Liver (tissue), 3 donors: ENCODE results near the gene CANX.

Source experiments
- JUND ChIP-seq, 2 donors: IDR thresholded peaks; 2 replicates each; pipeline ENCODE4 v1.6.1; 2016; ENCODE audit warnings: antibody characterized with exemption in 2 of 2
- RAD21 ChIP-seq, 2 donors: IDR thresholded peaks; 2 replicates each; pipeline ENCODE4 v1.6.1; 2016; ENCODE audit warnings: antibody characterized with exemption in 2 of 2, mild to moderate bottlenecking in 2 of 2
- SP1 ChIP-seq: IDR thresholded peaks from 2 replicates; pipeline ENCODE4 v1.6.1; 2018; ENCODE audit warnings: antibody characterized with exemption, mild to moderate bottlenecking
- TF ChIP-seq, protein P1 (sequence below): fragments of 150-350 bp; IDR thresholded peaks from 2 replicates; pipeline ENCODE4 v1.5.1; 2017; ENCODE audit warnings: improper control_type of control experiment, low read depth, low read length; ENCODE audit not compliant: missing input control
- donor health status: healthy.
- donor health status: healthy.

DNA sequence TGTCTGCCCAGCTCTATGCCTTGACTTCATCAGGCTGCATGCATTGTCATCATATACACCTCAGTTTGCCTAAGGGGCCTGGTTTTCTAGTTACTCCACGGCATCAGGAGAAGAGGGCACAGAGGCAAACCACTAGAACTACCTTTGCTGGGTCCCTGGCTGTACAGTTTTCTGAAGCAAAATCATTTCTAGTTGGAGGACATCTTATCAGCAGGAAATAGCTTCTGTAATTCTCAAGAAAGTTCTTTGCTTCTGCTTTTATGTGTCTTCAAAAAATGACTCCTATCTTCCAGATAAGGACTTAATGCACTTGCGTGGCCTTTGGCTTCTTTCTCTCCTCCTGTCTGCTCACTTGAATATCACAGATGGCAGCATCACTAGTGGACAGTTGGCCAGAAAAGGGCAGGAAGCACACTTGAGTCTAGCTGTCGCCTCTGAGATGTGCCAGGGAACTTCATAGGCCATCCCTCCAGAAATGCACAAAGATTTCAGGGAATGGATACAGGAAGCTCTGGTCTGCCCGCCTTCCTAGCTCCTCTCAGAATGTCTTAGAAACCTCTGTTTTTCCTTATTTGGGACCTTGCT is 72.6 kb downstream of the CANX start:
- TF ChIP-seq RAD21 (IDR thresholded peaks at IDR 0.05), result no peak
- TF ChIP-seq, protein P1, sequence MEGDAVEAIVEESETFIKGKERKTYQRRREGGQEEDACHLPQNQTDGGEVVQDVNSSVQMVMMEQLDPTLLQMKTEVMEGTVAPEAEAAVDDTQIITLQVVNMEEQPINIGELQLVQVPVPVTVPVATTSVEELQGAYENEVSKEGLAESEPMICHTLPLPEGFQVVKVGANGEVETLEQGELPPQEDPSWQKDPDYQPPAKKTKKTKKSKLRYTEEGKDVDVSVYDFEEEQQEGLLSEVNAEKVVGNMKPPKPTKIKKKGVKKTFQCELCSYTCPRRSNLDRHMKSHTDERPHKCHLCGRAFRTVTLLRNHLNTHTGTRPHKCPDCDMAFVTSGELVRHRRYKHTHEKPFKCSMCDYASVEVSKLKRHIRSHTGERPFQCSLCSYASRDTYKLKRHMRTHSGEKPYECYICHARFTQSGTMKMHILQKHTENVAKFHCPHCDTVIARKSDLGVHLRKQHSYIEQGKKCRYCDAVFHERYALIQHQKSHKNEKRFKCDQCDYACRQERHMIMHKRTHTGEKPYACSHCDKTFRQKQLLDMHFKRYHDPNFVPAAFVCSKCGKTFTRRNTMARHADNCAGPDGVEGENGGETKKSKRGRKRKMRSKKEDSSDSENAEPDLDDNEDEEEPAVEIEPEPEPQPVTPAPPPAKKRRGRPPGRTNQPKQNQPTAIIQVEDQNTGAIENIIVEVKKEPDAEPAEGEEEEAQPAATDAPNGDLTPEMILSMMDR, result no peak
- TF ChIP-seq JUND (IDR thresholded peaks at IDR 0.05), result no peak
- TF ChIP-seq SP1, result no peak
